ENCODE results near the gene PLAAT5. TPM values are rescaled to one million over a fixed set of nuclear protein-coding genes. Genes with fewer than 3 reads are reported as not detected.

Gene PLAAT5
- total RNA-seq, 1 donor from 2014 or later, result 3.8 TPM

- H3K27me3 Mint-ChIP-seq (ENCODE audit: unreplicated experiment), result peaks cover 2% of the 10 kb centered on the region
These were observed 30.9 kb upstream of the PLAAT5 start for GRCh38 chr11:63521896-63522295.

GRCh38 chr11:63520606-63521170 is 29.7 kb upstream of the PLAAT5 start:
- peaks cover 6% of the 10 kb centered on the region for H3K36me3 Mint-ChIP-seq (ENCODE audit: low read depth, unreplicated experiment)
- peaks cover 2% of the 10 kb centered on the region for H3K27me3 Mint-ChIP-seq (ENCODE audit: unreplicated experiment)
- no peak overlapping the region for H3K4me3 Mint-ChIP-seq (ENCODE audit: unreplicated experiment)
- no peak overlapping the region for H3K27ac Mint-ChIP-seq (ENCODE audit: unreplicated experiment)
- no peak for DNase-seq (ENCODE audit: low spot score)
- no peaks in the 10 kb centered on the region for H3K9me3 Mint-ChIP-seq (ENCODE audit: unreplicated experiment)
- no peaks in the 10 kb centered on the region for H3K4me1 Mint-ChIP-seq (ENCODE audit: unreplicated experiment)
- no peak for TF ChIP-seq CTCF (IDR thresholded peaks at IDR 0.05; ENCODE audit: unreplicated experiment)

More at GRCh38 chr11:63521896-63522295, 30.9 kb upstream of the PLAAT5 start:
- no peak overlapping the region for H3K4me3 Mint-ChIP-seq (ENCODE audit: unreplicated experiment)
- peaks cover 6% of the 10 kb centered on the region for H3K36me3 Mint-ChIP-seq (ENCODE audit: low read depth, unreplicated experiment)
- no peak for TF ChIP-seq CTCF (IDR thresholded peaks at IDR 0.05; ENCODE audit: unreplicated experiment)
- H3K4me1 Mint-ChIP-seq (ENCODE audit: unreplicated experiment), result no peaks in the 10 kb centered on the region
- DNase-seq (ENCODE audit: low spot score), result no peak
- no peak overlapping the region for H3K27ac Mint-ChIP-seq (ENCODE audit: unreplicated experiment)
- no peaks in the 10 kb centered on the region for H3K9me3 Mint-ChIP-seq (ENCODE audit: unreplicated experiment)

- Mint-ChIP-seq H3K4me3 (ENCODE audit: unreplicated experiment) (no peak overlapping the region), H3K27ac (ENCODE audit: unreplicated experiment) (no peak overlapping the region), H3K36me3 (ENCODE audit: low read depth, unreplicated experiment) (peaks cover 4% of the 10 kb centered on the region), H3K9me3 (ENCODE audit: unreplicated experiment) (no peaks in the 10 kb centered on the region), H3K4me1 (ENCODE audit: unreplicated experiment) (no peaks in the 10 kb centered on the region), H3K27me3 (ENCODE audit: unreplicated experiment) (peaks cover 2% of the 10 kb centered on the region)
- no peak for DNase-seq (ENCODE audit: low spot score)
- TF ChIP-seq CTCF (IDR thresholded peaks at IDR 0.05; ENCODE audit: unreplicated experiment), result no peak
These were observed 27.6 kb upstream of the PLAAT5 start for GRCh38 chr11:63518548-63518947.

GRCh38 chr11:63517156-63517555 is 26.2 kb upstream of the PLAAT5 start:
- Mint-ChIP-seq H3K4me1 (ENCODE audit: unreplicated experiment) (no peaks in the 10 kb centered on the region), H3K27ac (ENCODE audit: unreplicated experiment) (no peak overlapping the region), H3K9me3 (ENCODE audit: unreplicated experiment) (no peaks in the 10 kb centered on the region), H3K36me3 (ENCODE audit: low read depth, unreplicated experiment) (no peaks in the 10 kb centered on the region), H3K4me3 (ENCODE audit: unreplicated experiment) (no peak overlapping the region), H3K27me3 (ENCODE audit: unreplicated experiment) (peaks cover 2% of the 10 kb centered on the region)
- TF ChIP-seq CTCF (IDR thresholded peaks at IDR 0.05; ENCODE audit: unreplicated experiment), result no peak
- no peak for DNase-seq (ENCODE audit: low spot score)

GRCh38 chr11:63516109-63516508 is 25.1 kb upstream of the PLAAT5 start:
- DNase-seq (ENCODE audit: low spot score), result no peak
- H3K27me3 Mint-ChIP-seq (ENCODE audit: unreplicated experiment), result peaks cover 2% of the 10 kb centered on the region
- no peaks in the 10 kb centered on the region for H3K36me3 Mint-ChIP-seq (ENCODE audit: low read depth, unreplicated experiment)
- H3K9me3 Mint-ChIP-seq (ENCODE audit: unreplicated experiment), result no peaks in the 10 kb centered on the region
- H3K4me1 Mint-ChIP-seq (ENCODE audit: unreplicated experiment), result peaks cover 7% of the 10 kb centered on the region
- no peak overlapping the region for H3K27ac Mint-ChIP-seq (ENCODE audit: unreplicated experiment)
- H3K4me3 Mint-ChIP-seq (ENCODE audit: unreplicated experiment), result no peak overlapping the region
- TF ChIP-seq CTCF (IDR thresholded peaks at IDR 0.05; ENCODE audit: unreplicated experiment), result no peak

Measured in endothelial cell (in vitro differentiated cells).